ENCODE measurements around the gene LBH.

The LBH gene

GRCh38 chr2:30209227-30209626 lies 22.1 kb upstream of the LBH start:
- H3K4me3 Mint-ChIP-seq, result no peak overlapping the region
- no peaks in the 10 kb centered on the region for H3K9me3 Mint-ChIP-seq
- peak overlapping the region in 2 of 3 experiments; percentile 14 to 88 for H3K27ac Mint-ChIP-seq
- H3K4me1 Mint-ChIP-seq, result peaks cover 23% of the 10 kb centered on the region
- H3K36me3 Mint-ChIP-seq (ENCODE audit: low read depth), result no peaks in the 10 kb centered on the region
- TF ChIP-seq, protein P1, sequence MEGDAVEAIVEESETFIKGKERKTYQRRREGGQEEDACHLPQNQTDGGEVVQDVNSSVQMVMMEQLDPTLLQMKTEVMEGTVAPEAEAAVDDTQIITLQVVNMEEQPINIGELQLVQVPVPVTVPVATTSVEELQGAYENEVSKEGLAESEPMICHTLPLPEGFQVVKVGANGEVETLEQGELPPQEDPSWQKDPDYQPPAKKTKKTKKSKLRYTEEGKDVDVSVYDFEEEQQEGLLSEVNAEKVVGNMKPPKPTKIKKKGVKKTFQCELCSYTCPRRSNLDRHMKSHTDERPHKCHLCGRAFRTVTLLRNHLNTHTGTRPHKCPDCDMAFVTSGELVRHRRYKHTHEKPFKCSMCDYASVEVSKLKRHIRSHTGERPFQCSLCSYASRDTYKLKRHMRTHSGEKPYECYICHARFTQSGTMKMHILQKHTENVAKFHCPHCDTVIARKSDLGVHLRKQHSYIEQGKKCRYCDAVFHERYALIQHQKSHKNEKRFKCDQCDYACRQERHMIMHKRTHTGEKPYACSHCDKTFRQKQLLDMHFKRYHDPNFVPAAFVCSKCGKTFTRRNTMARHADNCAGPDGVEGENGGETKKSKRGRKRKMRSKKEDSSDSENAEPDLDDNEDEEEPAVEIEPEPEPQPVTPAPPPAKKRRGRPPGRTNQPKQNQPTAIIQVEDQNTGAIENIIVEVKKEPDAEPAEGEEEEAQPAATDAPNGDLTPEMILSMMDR (IDR thresholded peaks at IDR 0.05; ENCODE audit: unreplicated experiment in 3 of 3), result no peak
- H3K27me3 Mint-ChIP-seq (ENCODE audit: low read depth), result peaks cover 5% of the 10 kb centered on the region

GRCh38 chr2:30213326-30213725 lies 18.0 kb upstream of the LBH start:
- H3K36me3 Mint-ChIP-seq (ENCODE audit: low read depth), result no peaks in the 10 kb centered on the region
- no peaks in the 10 kb centered on the region for H3K27me3 Mint-ChIP-seq (ENCODE audit: low read depth)
- H3K4me3 Mint-ChIP-seq, result no peak overlapping the region
- peaks cover 28% of the 10 kb centered on the region for H3K4me1 Mint-ChIP-seq
- no peaks in the 10 kb centered on the region for H3K9me3 Mint-ChIP-seq
- no peak overlapping the region for H3K27ac Mint-ChIP-seq
- TF ChIP-seq, protein P1 (IDR thresholded peaks at IDR 0.05; ENCODE audit: unreplicated experiment in 3 of 3), result no peak

- H3K36me3 Mint-ChIP-seq (ENCODE audit: low read depth), result no peaks in the 10 kb centered on the region
- H3K27me3 Mint-ChIP-seq (ENCODE audit: low read depth), result no peaks in the 10 kb centered on the region
- peaks cover 21% of the 10 kb centered on the region for H3K4me1 Mint-ChIP-seq
- no peaks in the 10 kb centered on the region for H3K9me3 Mint-ChIP-seq
- peak overlapping the region in 1 of 3 experiments; percentile 4 for H3K27ac Mint-ChIP-seq
- H3K4me3 Mint-ChIP-seq, result no peak overlapping the region
- TF ChIP-seq, protein P1 (IDR thresholded peaks at IDR 0.05; ENCODE audit: unreplicated experiment in 3 of 3), result no peak
Observed at GRCh38 chr2:30213907-30214463, 17.3 kb upstream of the LBH start.

GRCh38 chr2:30216157-30216556 lies 15.2 kb upstream of the LBH start:
- Mint-ChIP-seq H3K27me3 (ENCODE audit: low read depth) (peaks cover 3% of the 10 kb centered on the region), H3K27ac (peak overlapping the region in 2 of 3 experiments; percentile 61 to 81), H3K9me3 (no peaks in the 10 kb centered on the region), H3K4me1 (peaks cover 31% of the 10 kb centered on the region), H3K4me3 (no peak overlapping the region), H3K36me3 (ENCODE audit: low read depth) (no peaks in the 10 kb centered on the region)
- TF ChIP-seq, protein P1 (IDR thresholded peaks at IDR 0.05; ENCODE audit: unreplicated experiment in 3 of 3), result no peak

DNA sequence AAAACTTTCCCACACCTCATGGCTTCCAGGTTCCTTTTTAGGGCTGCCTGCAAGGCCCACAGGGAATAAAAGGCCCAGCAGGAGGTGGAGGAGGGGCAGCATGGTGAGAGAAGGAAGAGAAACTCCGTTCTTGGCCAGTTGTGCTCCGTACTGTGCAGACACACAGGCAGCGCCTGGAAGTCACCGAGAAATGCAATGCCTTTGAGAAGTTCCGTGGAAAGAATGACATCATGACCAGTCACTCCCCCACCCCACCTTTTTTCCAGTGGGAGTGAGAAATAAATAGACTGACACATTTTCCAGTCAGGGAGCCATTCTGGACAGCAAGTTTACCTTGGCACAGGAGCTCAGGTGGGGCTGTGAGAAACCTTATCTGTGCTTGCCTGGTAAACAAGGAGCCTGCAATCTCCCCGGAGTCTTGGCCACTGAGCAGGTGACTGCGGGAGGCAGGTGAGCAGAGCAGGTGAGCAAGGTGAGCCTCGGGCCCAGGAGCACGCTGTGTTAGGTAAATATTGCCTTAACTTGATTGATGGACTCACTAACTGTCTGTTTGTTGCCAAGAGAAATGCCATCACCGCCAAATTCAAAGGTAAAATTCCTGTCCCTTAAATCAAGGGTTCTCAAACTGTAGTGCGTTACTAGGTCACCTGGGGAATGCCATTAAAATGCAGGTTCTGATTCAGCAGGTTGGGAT lies 13.5 kb upstream of the LBH start:
- TF ChIP-seq, protein P1 (IDR thresholded peaks at IDR 0.05; ENCODE audit: unreplicated experiment in 3 of 3), result no peak
- Mint-ChIP-seq H3K27me3 (ENCODE audit: low read depth) (peaks cover 11% of the 10 kb centered on the region), H3K27ac (no peak overlapping the region), H3K4me1 (peaks cover 32% of the 10 kb centered on the region), H3K9me3 (no peaks in the 10 kb centered on the region), H3K4me3 (no peak overlapping the region), H3K36me3 (ENCODE audit: low read depth) (no peaks in the 10 kb centered on the region)

- TF ChIP-seq, protein P1 (IDR thresholded peaks at IDR 0.05; ENCODE audit: unreplicated experiment in 3 of 3), result no peak
- H3K9me3 Mint-ChIP-seq, result no peaks in the 10 kb centered on the region
- peaks cover 35% of the 10 kb centered on the region for H3K4me1 Mint-ChIP-seq
- no peak overlapping the region for H3K4me3 Mint-ChIP-seq
- peaks cover 13% of the 10 kb centered on the region for H3K27me3 Mint-ChIP-seq (ENCODE audit: low read depth)
- no peaks in the 10 kb centered on the region for H3K36me3 Mint-ChIP-seq (ENCODE audit: low read depth)
- H3K27ac Mint-ChIP-seq, result no peak overlapping the region
Observed at GRCh38 chr2:30218338-30218713, 13.0 kb upstream of the LBH start.

Measured in nephron (organoid).